Measurements from ENCODE around the gene TPM1. TPM values are rescaled to one million over a fixed set of nuclear protein-coding genes. Genes with fewer than 3 reads are reported as not detected.
A peak's percentile ranks its signal among the peaks of the same experiment; 100 is the strongest.

The TPM1 gene
- total RNA-seq, 6 experiments from 2014 or later, result 1,264 to 1,620 (median 1,342) TPM

GRCh38 chr15:63048115-63048775 is 5.7 kb downstream of the TPM1 start:
- Mint-ChIP-seq H3K27me3 (ENCODE audit: insufficient read depth) (peaks cover 62% of the 10 kb centered on the region), H3K27ac (peak overlapping the region; percentile 96), H3K36me3 (ENCODE audit: low read depth) (peaks cover 89% of the 10 kb centered on the region), H3K4me3 (peak overlapping the region; percentile 100), H3K4me1 (ENCODE audit: low read depth) (peaks cover 75% of the 10 kb centered on the region), H3K9me3 (peaks cover 9% of the 10 kb centered on the region)
- DNase-seq, result peak; percentile 90
- TF ChIP-seq CTCF (IDR thresholded peaks at IDR 0.05), result peak; percentile 93

- Mint-ChIP-seq H3K27ac (peak overlapping the region; percentile 92), H3K36me3 (ENCODE audit: low read depth) (peaks cover 84% of the 10 kb centered on the region), H3K9me3 (peaks cover 6% of the 10 kb centered on the region), H3K4me1 (ENCODE audit: low read depth) (peaks cover 82% of the 10 kb centered on the region), H3K27me3 (ENCODE audit: insufficient read depth) (peaks cover 61% of the 10 kb centered on the region), H3K4me3 (peak overlapping the region; percentile 92)
- TF ChIP-seq CTCF (IDR thresholded peaks at IDR 0.05), result no peak
- peak; percentile 56 for DNase-seq
These were observed 6.5 kb downstream of the TPM1 start for GRCh38 chr15:63048776-63049665.

GRCh38 chr15:63049783-63050371 is 7.3 kb downstream of the TPM1 start:
- Mint-ChIP-seq H3K4me1 (ENCODE audit: low read depth) (peaks cover 91% of the 10 kb centered on the region), H3K4me3 (peak overlapping the region; percentile 92), H3K36me3 (ENCODE audit: low read depth) (peaks cover 84% of the 10 kb centered on the region), H3K27ac (peak overlapping the region; percentile 92), H3K9me3 (no peaks in the 10 kb centered on the region), H3K27me3 (ENCODE audit: insufficient read depth) (peaks cover 55% of the 10 kb centered on the region)
- no peak for DNase-seq
- TF ChIP-seq CTCF (IDR thresholded peaks at IDR 0.05), result no peak

- Mint-ChIP-seq H3K4me1 (ENCODE audit: low read depth) (peaks cover 95% of the 10 kb centered on the region), H3K27ac (peak overlapping the region; percentile 92), H3K4me3 (peak overlapping the region; percentile 92), H3K27me3 (ENCODE audit: insufficient read depth) (peaks cover 47% of the 10 kb centered on the region), H3K36me3 (ENCODE audit: low read depth) (peaks cover 83% of the 10 kb centered on the region), H3K9me3 (no peaks in the 10 kb centered on the region)
- DNase-seq, result peak; percentile 69
- no peak for TF ChIP-seq CTCF (IDR thresholded peaks at IDR 0.05)
These were observed 8.2 kb downstream of the TPM1 start for GRCh38 chr15:63050731-63051155.

GRCh38 chr15:63051156-63052066 is 8.9 kb downstream of the TPM1 start:
- no peak for TF ChIP-seq CTCF (IDR thresholded peaks at IDR 0.05)
- Mint-ChIP-seq H3K27me3 (ENCODE audit: insufficient read depth) (peaks cover 50% of the 10 kb centered on the region), H3K4me1 (ENCODE audit: low read depth) (peaks cover 95% of the 10 kb centered on the region), H3K9me3 (0 out of 2 replicates have a peak, but pooled peaks cover 3% of the 10 kb centered on the region), H3K27ac (peak overlapping the region; percentile 92), H3K4me3 (peak overlapping the region; percentile 92), H3K36me3 (ENCODE audit: low read depth) (peaks cover 81% of the 10 kb centered on the region)
- DNase-seq, result no peak
